GM12864 (cell line): ENCODE results near the gene PLA2G12A.
A peak's percentile ranks its signal among the peaks of the same experiment; 100 is the strongest.

ENCODE experiments used
- DNase-seq: peaks from one replicate; pipeline ENCODE4 v3.0.0-alpha.2; 2011; ENCODE audit warnings: low read depth
- H3K4me3 ChIP-seq: 2 replicates; pipeline ENCODE4 v1.5.1; 2011; ENCODE audit warnings: mild to moderate bottlenecking, low read depth, low read length, control low read depth
- CTCF ChIP-seq: IDR thresholded peaks from 2 replicates; pipeline ENCODE4 v1.5.1; 2011; ENCODE audit warnings: low read depth, mild to moderate bottlenecking, moderate library complexity, low read length, control low read depth, inconsistent platforms; ENCODE audit errors: missing control alignments

Gene PLA2G12A

DNA sequence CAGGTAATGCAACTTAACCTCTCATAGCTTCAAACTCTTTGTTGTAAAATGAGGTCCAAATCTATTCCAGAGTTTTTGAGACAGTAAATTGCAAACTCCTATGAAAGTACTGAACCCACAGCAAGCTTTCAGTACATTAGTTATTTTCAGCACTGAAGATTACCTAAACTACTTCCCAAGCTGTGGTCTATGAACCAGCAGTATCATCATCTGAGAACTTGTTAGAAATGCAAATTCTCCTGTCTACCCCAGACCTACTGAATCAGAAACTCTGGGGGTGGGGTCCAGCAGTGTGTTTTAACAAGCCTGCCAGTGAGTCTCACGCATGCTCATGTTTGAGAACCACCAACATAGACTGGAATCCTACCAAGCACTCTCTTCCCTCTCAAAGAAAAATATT lies 20.9 kb downstream of the PLA2G12A start:
- no peak for TF ChIP-seq CTCF
- H3K4me3 ChIP-seq, result no peak overlapping the region
- DNase-seq, result no peak

DNA sequence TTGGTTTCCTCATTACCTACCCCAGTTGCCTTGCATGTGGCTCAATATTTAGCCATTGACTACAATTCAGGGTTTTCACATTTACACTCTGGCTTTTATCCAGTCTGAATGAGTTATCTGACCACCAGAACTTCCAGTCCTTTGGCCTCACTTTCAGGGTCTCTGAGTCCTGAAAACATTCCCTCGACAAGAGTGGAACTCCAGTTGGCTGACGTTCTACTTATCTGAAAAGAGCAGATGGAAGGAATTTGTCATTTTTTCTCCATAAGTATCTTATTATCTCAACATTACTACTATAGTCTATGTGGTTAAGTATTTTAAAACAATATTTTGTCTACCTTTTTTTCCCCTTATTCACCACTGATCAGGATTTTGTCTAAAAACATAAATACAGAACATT lies 21.4 kb downstream of the PLA2G12A start:
- no peak for DNase-seq
- TF ChIP-seq CTCF, result no peak
- no peak overlapping the region for H3K4me3 ChIP-seq

DNA sequence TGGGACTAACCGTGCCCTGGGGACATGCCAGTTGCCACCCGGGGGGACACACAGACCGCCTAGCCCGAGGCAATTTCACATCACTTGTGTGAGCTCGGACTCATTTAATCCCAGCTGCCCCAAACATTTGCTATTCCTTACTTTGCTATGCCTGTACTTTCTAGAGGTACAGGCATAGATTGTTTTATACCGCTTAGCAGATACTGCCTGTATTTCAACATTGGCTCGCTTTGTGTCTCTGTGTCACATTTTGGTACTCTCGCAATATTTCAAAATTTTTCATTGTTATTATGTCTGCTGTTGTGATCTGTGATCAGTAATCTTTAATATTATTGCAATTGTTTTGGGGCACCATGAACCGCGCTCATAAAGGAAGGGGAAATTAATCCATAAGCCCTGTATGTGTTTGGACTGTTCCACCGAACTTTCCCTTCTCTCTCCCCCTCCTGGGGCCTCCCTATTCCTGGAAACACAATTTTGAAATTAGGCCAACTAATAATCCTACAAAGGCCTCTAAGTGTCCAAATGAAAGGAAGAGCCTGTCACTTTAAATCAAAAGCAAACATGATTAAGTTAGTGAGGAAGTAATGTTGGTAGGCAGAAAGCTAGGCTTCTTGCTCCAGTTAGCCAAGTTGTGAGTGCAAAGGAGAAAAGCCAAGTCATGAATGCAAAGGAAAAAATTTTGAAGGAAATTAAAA lies 26.1 kb downstream of the PLA2G12A start:
- no peak for TF ChIP-seq CTCF
- peak overlapping the region; percentile 87 for H3K4me3 ChIP-seq
- no peak for DNase-seq

- DNase-seq, result peak; percentile 60
- TF ChIP-seq CTCF, result peak; percentile 77
These were observed 26.8 kb downstream of the PLA2G12A start, which contains the start of gene CASP6 for GRCh38 chr4:109702950-109703663. Gene CASP6 (minus strand): TSS chr4:109703445. CDS start chr4:109703395, 50 bp downstream.

GRCh38 chr4:109701566-109702410 lies 28.1 kb downstream of the PLA2G12A start:
- DNase-seq, result no peak
- no peak for TF ChIP-seq CTCF
- peak overlapping the region; percentile 87 for H3K4me3 ChIP-seq

More at GRCh38 chr4:109702950-109703663, 26.8 kb downstream of the PLA2G12A start, which contains the start of gene CASP6:
- peak within 1 kb of the TSS; percentile 87 for H3K4me3 ChIP-seq

DNA sequence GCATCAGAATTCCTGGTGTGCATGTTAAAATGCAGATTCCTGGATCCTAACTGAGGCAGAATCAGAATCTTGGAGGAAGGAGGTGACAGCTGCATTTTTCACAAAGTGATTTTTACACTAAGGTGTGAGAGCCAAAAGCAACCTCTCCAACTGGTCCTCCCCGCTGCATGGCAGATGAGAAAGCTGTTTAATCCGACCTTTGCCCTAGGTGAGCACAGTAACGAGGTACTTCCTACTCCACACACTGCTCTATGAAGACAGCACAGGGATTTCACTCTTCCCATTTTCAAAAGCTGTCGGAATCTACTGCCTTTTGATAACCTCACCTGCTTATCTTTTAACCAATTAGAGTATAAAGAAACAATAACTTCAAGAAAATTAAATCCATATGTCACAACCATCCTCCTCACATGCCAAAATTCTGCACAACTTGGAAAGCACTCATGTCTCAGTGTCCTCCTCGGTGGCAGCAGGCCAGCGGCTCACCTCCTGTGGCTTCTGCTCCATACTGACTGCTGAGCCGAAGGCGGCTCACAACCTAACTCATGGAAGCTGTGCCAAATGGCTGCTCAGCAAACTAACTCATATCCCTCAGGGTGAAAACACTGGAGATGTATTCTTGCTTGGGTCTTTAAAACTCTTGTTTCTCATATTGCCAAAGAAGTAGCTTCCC lies 30.2 kb downstream of the PLA2G12A start:
- H3K4me3 ChIP-seq, result no peak overlapping the region
- DNase-seq, result no peak
- no peak for TF ChIP-seq CTCF
